HepG2 (cell line): ENCODE results near the gene SAXO2. TPM values are rescaled to one million over a fixed set of nuclear protein-coding genes. Genes with fewer than 3 reads are reported as not detected.

ENCODE experiments used
- ARID5B ChIP-seq: IDR thresholded peaks from 2 replicates; pipeline ENCODE4 v1.4.0; 2020; ENCODE audit warnings: mild to moderate bottlenecking, missing genetic modification reagents
- ASH2L ChIP-seq: fragments of 300-600, 200-600 bp; sonication (generic); IDR thresholded peaks from 2 replicates; pipeline ENCODE4 v1.7.0; 2017; ENCODE audit warnings: low read depth, mild to moderate bottlenecking, moderate library complexity, mixed read lengths, low read length; ENCODE audit not compliant: insufficient read length
- HNF1A ChIP-seq, 2 experiments: sonication (generic) in 1 of 2; formaldehyde crosslinking in 1 of 2; IDR thresholded peaks; 2 replicates each; pipeline versions ENCODE4 v1.4.0 to v1.6.1; 2016 to 2020; ENCODE audit warnings: borderline replicate concordance in 1 of 2, low read depth in 1 of 2, mild to moderate bottlenecking in 1 of 2, missing genetic modification reagents in 1 of 2
- KMT2B ChIP-seq: IDR thresholded peaks from 2 replicates; pipeline ENCODE4 v1.6.1; 2016; ENCODE audit warnings: missing genetic modification reagents, missing compliant biosample characterization
- PHF20 ChIP-seq: sonication (generic); formaldehyde crosslinking; IDR thresholded peaks from 2 replicates; pipeline ENCODE4 v1.5.0; 2020; ENCODE audit warnings: mild to moderate bottlenecking, missing genetic modification reagents
- PITX1 ChIP-seq: sonication (generic); formaldehyde crosslinking; IDR thresholded peaks from 2 replicates; pipeline ENCODE4 v1.5.1; 2020; ENCODE audit warnings: mild to moderate bottlenecking, missing genetic modification reagents
- SKI ChIP-seq: fragments of 450-650 bp; IDR thresholded peaks from one replicate; pipeline ENCODE4 v1.6.1; 2018; ENCODE audit warnings: mild to moderate bottlenecking; ENCODE audit not compliant: partially characterized antibody
- SP5 ChIP-seq: IDR thresholded peaks from 2 replicates; pipeline ENCODE4 v1.6.1; 2016; ENCODE audit warnings: low read depth, borderline replicate concordance
- TRIM22 ChIP-seq: fragments of 450-650 bp; IDR thresholded peaks from 2 replicates; pipeline ENCODE4 v1.6.1; 2017
- ZNF275 ChIP-seq: sonication (generic); formaldehyde crosslinking; IDR thresholded peaks from 2 replicates; pipeline ENCODE4 v1.8.0; 2022; ENCODE audit warnings: missing genetic modification reagents, mild to moderate bottlenecking, inconsistent platforms, borderline replicate concordance
- ZNF552 ChIP-seq: sonication (generic); formaldehyde crosslinking; IDR thresholded peaks from 2 replicates; pipeline ENCODE4 v1.9.0; 2022; ENCODE audit warnings: missing genetic modification reagents, mild to moderate bottlenecking, borderline replicate concordance
- ZNF556 ChIP-seq: sonication (generic); formaldehyde crosslinking; IDR thresholded peaks from 2 replicates; pipeline ENCODE4 v1.4.0; 2020; ENCODE audit warnings: mild to moderate bottlenecking, missing genetic modification reagents, borderline replicate concordance
- ZNF784 ChIP-seq: sonication (generic); formaldehyde crosslinking; IDR thresholded peaks from 2 replicates; pipeline ENCODE4 v1.5.1; 2020; ENCODE audit warnings: missing genetic modification reagents, mild to moderate bottlenecking, borderline replicate concordance
- polyA plus RNA-seq, 8 experiments: library from polyadenylated mRNA; depleted of rRNA in 3 of 8; stranded (reverse) in 7 of 8; unstranded in 1 of 8; fragments of >200 nt; fragmentation: Illumina TruSeq in 4 of 8; extraction: Trizol in 4 of 8; gene quantifications; 2 replicates each; pipeline versions ENCODE4 v1.2.1 to v1.2.3, GENCODE V29; 2011 to 2016; ENCODE audit warnings: low read depth in 4 of 8, missing spikeins in 1 of 8, mixed read lengths in 1 of 8; ENCODE audit not compliant: insufficient read depth in 1 of 8
- total RNA-seq, 5 experiments: library from RNA; depleted of rRNA; stranded (reverse); fragments of >200 nt; fragmentation: Illumina TruSeq; extraction: Trizol; gene quantifications; 2 replicates each; pipeline ENCODE4 v1.2.3, GENCODE V29; 2016; ENCODE audit warnings: low read depth in 1 of 5

The SAXO2 gene
- total and polyA plus RNA-seq, 2 of the 13 experiments (the other 11 are each of a cell fraction or from before 2014, with no cell fraction given), result 0.01 to 1.5 TPM

- peak; percentile 66 for TF ChIP-seq ASH2L
- 0 out of 2 replicates have a peak, but pooled peaks have one; percentile 49 for TF ChIP-seq ZNF275 (CRISPR knock-in tag)
- TF ChIP-seq PITX1 (CRISPR knock-in tag), result peak; percentile 92
- no peak for TF ChIP-seq ZNF556
- TF ChIP-seq ARID5B (CRISPR knock-in tag), result peak; percentile 30; the same call in 1 of the 2 replicates
- no peak for TF ChIP-seq ZNF784
- no peak for TF ChIP-seq HNF1A (IDR thresholded peaks at IDR 0.05; ENCODE audit: low read depth)
- TF ChIP-seq HNF1A (CRISPR knock-in tag; IDR thresholded peaks at IDR 0.05; ENCODE audit: borderline replicate concordance), result 0 out of 2 replicates have a peak, but pooled peaks have one; percentile 15
- peak; percentile 76 for TF ChIP-seq SKI
- TF ChIP-seq PHF20, result peak; percentile 62
- no peak for TF ChIP-seq TRIM22
- peak; percentile 84 for TF ChIP-seq KMT2B
- no peak; the same call in 1 of the 2 replicates for TF ChIP-seq ZNF552
- TF ChIP-seq SP5 (CRISPR knock-in tag), result peak; percentile 80
Measured at GRCh38 chr15:82262422-82263026, at the start of gene SAXO2, which contains the start of gene EFL1 (continued).
